ENCODE measurements around the gene MAGEA4.

DNA sequence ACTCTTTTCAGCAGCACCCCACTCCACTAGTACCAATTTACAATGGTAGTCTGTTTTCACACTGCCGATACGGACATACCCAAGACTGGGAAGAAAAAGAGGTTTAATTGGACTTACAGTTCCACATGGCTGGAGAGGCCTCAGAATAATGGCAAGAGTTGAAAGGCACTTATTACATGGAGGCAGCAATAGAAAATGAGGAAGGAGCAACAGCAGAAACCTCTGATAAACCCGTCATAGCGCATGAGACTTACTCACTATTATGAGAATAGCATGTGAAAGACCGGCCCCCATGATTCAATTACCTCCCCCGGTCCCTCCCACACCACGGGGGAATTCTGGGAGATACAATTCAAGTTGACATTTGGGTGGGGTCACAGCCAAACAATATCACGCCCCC, 34.1 kb upstream of the MAGEA4 start:
- TF ChIP-seq, protein P1, sequence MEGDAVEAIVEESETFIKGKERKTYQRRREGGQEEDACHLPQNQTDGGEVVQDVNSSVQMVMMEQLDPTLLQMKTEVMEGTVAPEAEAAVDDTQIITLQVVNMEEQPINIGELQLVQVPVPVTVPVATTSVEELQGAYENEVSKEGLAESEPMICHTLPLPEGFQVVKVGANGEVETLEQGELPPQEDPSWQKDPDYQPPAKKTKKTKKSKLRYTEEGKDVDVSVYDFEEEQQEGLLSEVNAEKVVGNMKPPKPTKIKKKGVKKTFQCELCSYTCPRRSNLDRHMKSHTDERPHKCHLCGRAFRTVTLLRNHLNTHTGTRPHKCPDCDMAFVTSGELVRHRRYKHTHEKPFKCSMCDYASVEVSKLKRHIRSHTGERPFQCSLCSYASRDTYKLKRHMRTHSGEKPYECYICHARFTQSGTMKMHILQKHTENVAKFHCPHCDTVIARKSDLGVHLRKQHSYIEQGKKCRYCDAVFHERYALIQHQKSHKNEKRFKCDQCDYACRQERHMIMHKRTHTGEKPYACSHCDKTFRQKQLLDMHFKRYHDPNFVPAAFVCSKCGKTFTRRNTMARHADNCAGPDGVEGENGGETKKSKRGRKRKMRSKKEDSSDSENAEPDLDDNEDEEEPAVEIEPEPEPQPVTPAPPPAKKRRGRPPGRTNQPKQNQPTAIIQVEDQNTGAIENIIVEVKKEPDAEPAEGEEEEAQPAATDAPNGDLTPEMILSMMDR (IDR thresholded peaks at IDR 0.05; ENCODE audit: low read depth, low read length, poor library complexity, severe bottlenecking): no peak
- TF ChIP-seq EZH2phosphoT487 (IDR thresholded peaks at IDR 0.05; ENCODE audit: borderline replicate concordance, low read length): no peak
